GM18498 (cell line): Measurements from ENCODE around the gene TXN2.
"Not testable (repeated sequence)": the region's sequence is repeated elsewhere in the genome, so short reads cannot be mapped to it uniquely, and the experiment has no call there.

Source experiments
- ATAC-seq: cut with Tn5 transposase; IDR thresholded peaks from one replicate; pipeline ENCODE4 v1.9.1; 2021; ENCODE audit warnings: mild to moderate bottlenecking, moderate library complexity; ENCODE audit not compliant: unreplicated experiment

TXN2 gene

GRCh38 chr22:36481393-36482168 is at the start of gene TXN2:
TXN2 (minus strand) TSS chr22:36481640; CDS start chr22:36480837, 803 bp downstream.
- ATAC-seq: peak; percentile 85

GRCh38 chr22:36528795-36529751 is 47.6 kb upstream of the TXN2 start, which contains the start of gene EIF3D:
EIF3D (minus strand) TSS chr22:36529166; CDS start chr22:36526121, 3,045 bp downstream.
- ATAC-seq: peak; percentile 95

GRCh38 chr22:36528341-36528740 is 46.9 kb upstream of the TXN2 start:
- ATAC-seq: no peak

GRCh38 chr22:36522662-36523061 is 41.2 kb upstream of the TXN2 start:
- no peak for ATAC-seq

- ATAC-seq: no peak
These were observed 39.0 kb upstream of the TXN2 start for GRCh38 chr22:36520423-36520822.

GRCh38 chr22:36519906-36520305 is 38.5 kb upstream of the TXN2 start:
- ATAC-seq: not testable (repeated sequence)

GRCh38 chr22:36514766-36515165 is 33.3 kb upstream of the TXN2 start:
- no peak for ATAC-seq

GRCh38 chr22:36512991-36513390 is 31.6 kb upstream of the TXN2 start:
- ATAC-seq: no peak

GRCh38 chr22:36512333-36512732 is 30.9 kb upstream of the TXN2 start:
- ATAC-seq: no peak

- ATAC-seq: no peak
These were observed 29.8 kb upstream of the TXN2 start for GRCh38 chr22:36510966-36511881.

GRCh38 chr22:36510384-36510783 is 28.9 kb upstream of the TXN2 start:
- ATAC-seq: no peak

GRCh38 chr22:36507518-36508010 is 26.1 kb upstream of the TXN2 start:
- no peak for ATAC-seq

- peak; percentile 84 for ATAC-seq
These were observed 25.4 kb upstream of the TXN2 start, which contains the start of gene FOXRED2 for GRCh38 chr22:36506637-36507517. FOXRED2 (minus strand) TSS chr22:36507040; CDS start chr22:36506422, 618 bp downstream.

- no peak for ATAC-seq
These were observed 24.7 kb upstream of the TXN2 start for GRCh38 chr22:36505998-36506635.

GRCh38 chr22:36497910-36498665 is 16.6 kb upstream of the TXN2 start:
- ATAC-seq: no peak

- ATAC-seq: no peak
These were observed 12.3 kb upstream of the TXN2 start for GRCh38 chr22:36493690-36494110.

- no peak for ATAC-seq
These were observed 10.7 kb upstream of the TXN2 start for GRCh38 chr22:36492109-36492508.

GRCh38 chr22:36491155-36491554 is 9.7 kb upstream of the TXN2 start:
- no peak for ATAC-seq
